ENCODE data around the gene RXRA. TPM values are rescaled to one million over a fixed set of nuclear protein-coding genes. Genes with fewer than 3 reads are reported as not detected.

RXRA gene
- total RNA-seq, 4 donors from 2014 or later: 53.5 to 61.5 (median 56.5) TPM

GRCh38 chr9:134476942-134477335 is 150.7 kb downstream of the RXRA start:
- H3K4me3 ChIP-seq: no peak overlapping the region
- DNase-seq (ENCODE audit: low spot score in 2 of 2): no peak
- no peaks in the 10 kb centered on the region for H3K36me3 ChIP-seq
- H3K27me3 ChIP-seq: no peaks in the 10 kb centered on the region
- 90% methylated on average over 13 to 14 of the region's 15 CpGs for WGBS, 2 donors
- H3K9me3 ChIP-seq: no peaks in the 10 kb centered on the region
- peaks cover 0 to 36% (median 19%) of the 10 kb centered on the region in 4 donors for H3K4me1 ChIP-seq
- H3K27ac ChIP-seq: peak overlapping the region in 1 of 4 donors; percentile 84
- no peak for TF ChIP-seq EP300 (IDR thresholded peaks at IDR 0.05)
- TF ChIP-seq POLR2A (IDR thresholded peaks at IDR 0.05): no peak
- TF ChIP-seq CTCF (IDR thresholded peaks at IDR 0.05): no peak

- no peak for TF ChIP-seq POLR2A (IDR thresholded peaks at IDR 0.05)
- no peak for TF ChIP-seq CTCF (IDR thresholded peaks at IDR 0.05)
- TF ChIP-seq EP300 (IDR thresholded peaks at IDR 0.05): no peak
- peaks cover 0 to 32% (median 19%) of the 10 kb centered on the region in 4 donors for H3K4me1 ChIP-seq
- no peaks in the 10 kb centered on the region for H3K9me3 ChIP-seq
- H3K27me3 ChIP-seq: no peaks in the 10 kb centered on the region
- DNase-seq (ENCODE audit: low spot score in 2 of 2): no peak
- H3K27ac ChIP-seq: no peak overlapping the region
- no peak overlapping the region for H3K4me3 ChIP-seq
- WGBS, 2 donors: 81 to 90% methylated on average over 10 to 12 of the region's 15 CpGs
- H3K36me3 ChIP-seq: no peaks in the 10 kb centered on the region
These were observed 151.2 kb downstream of the RXRA start for GRCh38 chr9:134477342-134477925.

GRCh38 chr9:134477927-134478326 is 151.7 kb downstream of the RXRA start:
- H3K27ac ChIP-seq: no peak overlapping the region

GRCh38 chr9:134481762-134482161 is 155.5 kb downstream of the RXRA start:
- Histone ChIP-seq H3K9me3 (no peaks in the 10 kb centered on the region), H3K4me1 (no peaks in the 10 kb centered on the region), H3K27me3 (no peaks in the 10 kb centered on the region), H3K36me3 (no peaks in the 10 kb centered on the region), H3K4me3 (no peak overlapping the region), H3K27ac (no peak overlapping the region)
- DNase-seq (ENCODE audit: low spot score in 2 of 2): no peak
- TF ChIP-seq EP300 (IDR thresholded peaks at IDR 0.05): no peak
- no peak for TF ChIP-seq POLR2A (IDR thresholded peaks at IDR 0.05)
- no peak for TF ChIP-seq CTCF (IDR thresholded peaks at IDR 0.05)
- 80 to 92% methylated on average over 7 of the region's 7 CpGs for WGBS, 2 donors

More at GRCh38 chr9:134477927-134478326, 151.7 kb downstream of the RXRA start:
- H3K36me3 ChIP-seq: no peaks in the 10 kb centered on the region
- H3K9me3 ChIP-seq: no peaks in the 10 kb centered on the region
- TF ChIP-seq POLR2A (IDR thresholded peaks at IDR 0.05) (no peak), CTCF (IDR thresholded peaks at IDR 0.05) (no peak), EP300 (IDR thresholded peaks at IDR 0.05) (no peak)
- 81 to 87% methylated on average over 14 of the region's 14 CpGs for whole genome bisulfite sequencing, 2 donors
- DNase-seq (ENCODE audit: low spot score in 2 of 2): no peak
- H3K27me3 ChIP-seq: no peaks in the 10 kb centered on the region
- peaks cover 0 to 29% (median 19%) of the 10 kb centered on the region in 4 donors for H3K4me1 ChIP-seq
- H3K4me3 ChIP-seq: no peak overlapping the region

- no peak for DNase-seq (ENCODE audit: low spot score in 2 of 2)
- WGBS, 2 donors: 89 to 91% methylated on average over 10 of the region's 10 CpGs
- no peak overlapping the region for H3K4me3 ChIP-seq
These were observed 156.0 kb downstream of the RXRA start for GRCh38 chr9:134482226-134482625.

More at GRCh38 chr9:134482226-134482625, 156.0 kb downstream of the RXRA start:
- Histone ChIP-seq H3K9me3 (no peaks in the 10 kb centered on the region), H3K36me3 (no peaks in the 10 kb centered on the region), H3K4me1 (no peaks in the 10 kb centered on the region), H3K27ac (no peak overlapping the region), H3K27me3 (no peaks in the 10 kb centered on the region)
- TF ChIP-seq CTCF (IDR thresholded peaks at IDR 0.05) (no peak), POLR2A (IDR thresholded peaks at IDR 0.05) (no peak), EP300 (IDR thresholded peaks at IDR 0.05) (no peak)

All from tibial nerve (tissue), 4 donors.